Cardiac fibroblast (primary cell): ENCODE data around the gene RNPS1.

Experiments used
- DNase-seq, 2 donors: peaks; one replicate each; pipeline versions ENCODE4 v3.0.0 to v3.0.0-alpha.2; 2010; ENCODE audit warnings: low read depth in 2 of 2
- H3K4me3 ChIP-seq, 2 donors: replicated peaks in 1 of 2; 1 replicate in 1 of 2; 2 replicates in 1 of 2; pipeline ENCODE4 v1.5.1; 2011; ENCODE audit warnings: low read depth in 2 of 2, low read length in 2 of 2, mild to moderate bottlenecking in 2 of 2, moderate library complexity in 1 of 2
- TF ChIP-seq, protein P1 (sequence below): IDR thresholded peaks from one replicate; pipeline ENCODE4 v1.5.1; 2011; ENCODE audit warnings: low read depth, mild to moderate bottlenecking, low read length, inconsistent platforms

Gene RNPS1, protein sequence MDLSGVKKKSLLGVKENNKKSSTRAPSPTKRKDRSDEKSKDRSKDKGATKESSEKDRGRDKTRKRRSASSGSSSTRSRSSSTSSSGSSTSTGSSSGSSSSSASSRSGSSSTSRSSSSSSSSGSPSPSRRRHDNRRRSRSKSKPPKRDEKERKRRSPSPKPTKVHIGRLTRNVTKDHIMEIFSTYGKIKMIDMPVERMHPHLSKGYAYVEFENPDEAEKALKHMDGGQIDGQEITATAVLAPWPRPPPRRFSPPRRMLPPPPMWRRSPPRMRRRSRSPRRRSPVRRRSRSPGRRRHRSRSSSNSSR

GRCh38 chr16:2267913-2268666 lies at the start of gene RNPS1:
RNPS1 (minus strand) TSS chr16:2268126; CDS start chr16:2264643, 3,483 bp downstream.
- H3K4me3 ChIP-seq = peak within 1 kb of the TSS; percentile 78 to 93
- TF ChIP-seq, protein P1, sequence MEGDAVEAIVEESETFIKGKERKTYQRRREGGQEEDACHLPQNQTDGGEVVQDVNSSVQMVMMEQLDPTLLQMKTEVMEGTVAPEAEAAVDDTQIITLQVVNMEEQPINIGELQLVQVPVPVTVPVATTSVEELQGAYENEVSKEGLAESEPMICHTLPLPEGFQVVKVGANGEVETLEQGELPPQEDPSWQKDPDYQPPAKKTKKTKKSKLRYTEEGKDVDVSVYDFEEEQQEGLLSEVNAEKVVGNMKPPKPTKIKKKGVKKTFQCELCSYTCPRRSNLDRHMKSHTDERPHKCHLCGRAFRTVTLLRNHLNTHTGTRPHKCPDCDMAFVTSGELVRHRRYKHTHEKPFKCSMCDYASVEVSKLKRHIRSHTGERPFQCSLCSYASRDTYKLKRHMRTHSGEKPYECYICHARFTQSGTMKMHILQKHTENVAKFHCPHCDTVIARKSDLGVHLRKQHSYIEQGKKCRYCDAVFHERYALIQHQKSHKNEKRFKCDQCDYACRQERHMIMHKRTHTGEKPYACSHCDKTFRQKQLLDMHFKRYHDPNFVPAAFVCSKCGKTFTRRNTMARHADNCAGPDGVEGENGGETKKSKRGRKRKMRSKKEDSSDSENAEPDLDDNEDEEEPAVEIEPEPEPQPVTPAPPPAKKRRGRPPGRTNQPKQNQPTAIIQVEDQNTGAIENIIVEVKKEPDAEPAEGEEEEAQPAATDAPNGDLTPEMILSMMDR = no peak

GRCh38 chr16:2317231-2318020 lies 49.5 kb upstream of the RNPS1 start:
- H3K4me3 ChIP-seq = no peak overlapping the region
- no peak for DNase-seq
- TF ChIP-seq, protein P1 = no peak

More at GRCh38 chr16:2267913-2268666, at the start of gene RNPS1:
- peak; percentile 96 to 97 for DNase-seq

GRCh38 chr16:2308089-2308962 lies 40.4 kb upstream of the RNPS1 start:
- TF ChIP-seq, protein P1 = no peak
- no peak overlapping the region for H3K4me3 ChIP-seq
- no peak for DNase-seq

DNA sequence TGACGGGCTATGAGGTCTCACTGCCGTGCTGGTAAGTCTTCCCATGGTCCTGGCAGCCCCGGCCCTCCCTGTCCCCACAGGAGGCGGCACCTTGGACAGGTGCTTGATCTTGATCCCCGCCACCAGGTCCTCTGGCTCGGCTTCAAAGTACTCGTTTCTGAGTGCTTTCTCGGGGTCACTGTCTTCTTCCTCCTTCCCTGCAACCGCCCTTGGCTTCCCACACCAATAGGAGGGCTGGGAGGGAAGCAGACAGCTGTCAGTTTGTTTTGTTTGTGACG lies 31.9 kb upstream of the RNPS1 start:
- TF ChIP-seq, protein P1 = no peak
- no peak for DNase-seq
- H3K4me3 ChIP-seq = no peak overlapping the region

GRCh38 chr16:2299121-2299914 lies 31.4 kb upstream of the RNPS1 start:
- TF ChIP-seq, protein P1 = no peak
- DNase-seq = no peak
- no peak overlapping the region for H3K4me3 ChIP-seq
